Suprapubic skin (tissue), 4 donors: ENCODE data around the gene PTPRD.

Experiments used
- CTCF ChIP-seq, 2 donors: fragments of 200-600 bp in 1 of 2; fragments of 450-650 bp in 1 of 2; sonication (generic) in 1 of 2; IDR thresholded peaks; one replicate each; pipeline ENCODE4 v1.5.1; 2016 to 2019; ENCODE audit warnings: antibody characterized with exemption in 2 of 2, mild to moderate bottlenecking in 1 of 2, moderate library complexity in 1 of 2
- EP300 ChIP-seq: sonication (generic); formaldehyde crosslinking; IDR thresholded peaks from one replicate; pipeline ENCODE4 v1.6.1; 2017; ENCODE audit warnings: antibody characterized with exemption
- POLR2A ChIP-seq, 2 donors: fragments of 450-650 bp; IDR thresholded peaks; one replicate each; pipeline ENCODE4 v1.6.1; 2017; ENCODE audit warnings: antibody characterized with exemption in 2 of 2, mild to moderate bottlenecking in 2 of 2, moderate library complexity in 2 of 2
- POLR2AphosphoS5 ChIP-seq, 3 donors: sonication (generic); formaldehyde crosslinking; IDR thresholded peaks; one replicate each; pipeline ENCODE4 v1.6.1; 2017; ENCODE audit warnings: antibody characterized with exemption in 3 of 3

GRCh38 chr9:9904041-9904440 is 708.8 kb downstream of the PTPRD start:
- TF ChIP-seq POLR2A (IDR thresholded peaks at IDR 0.05) (no peak), POLR2AphosphoS5 (IDR thresholded peaks at IDR 0.05) (no peak), CTCF (IDR thresholded peaks at IDR 0.05) (no peak), EP300 (no peak)
